ENCODE measurements around the gene ATXN3L.
A peak's percentile ranks its signal among the peaks of the same experiment; 100 is the strongest.

The ATXN3L gene

DNA sequence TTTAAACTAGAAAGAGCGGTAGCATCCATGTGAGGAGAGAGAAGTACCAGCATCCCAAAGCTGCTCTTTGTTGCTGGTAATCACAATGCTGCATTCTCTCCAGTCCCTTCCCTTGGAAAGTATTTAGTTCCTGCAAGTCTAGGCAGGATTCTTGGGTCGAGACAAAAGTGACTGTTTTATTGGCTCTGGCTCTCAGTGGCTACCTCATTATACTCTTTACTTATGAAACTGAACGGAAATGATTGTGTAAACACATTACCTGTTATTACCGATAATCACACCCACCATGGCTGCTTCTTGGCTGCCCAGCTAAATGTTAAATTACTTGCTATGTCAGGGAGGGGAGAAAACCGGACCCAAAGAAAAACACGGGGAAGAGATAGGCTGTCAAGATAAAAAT is 26.2 kb downstream of the ATXN3L start (continued):
- TF ChIP-seq, protein P1, sequence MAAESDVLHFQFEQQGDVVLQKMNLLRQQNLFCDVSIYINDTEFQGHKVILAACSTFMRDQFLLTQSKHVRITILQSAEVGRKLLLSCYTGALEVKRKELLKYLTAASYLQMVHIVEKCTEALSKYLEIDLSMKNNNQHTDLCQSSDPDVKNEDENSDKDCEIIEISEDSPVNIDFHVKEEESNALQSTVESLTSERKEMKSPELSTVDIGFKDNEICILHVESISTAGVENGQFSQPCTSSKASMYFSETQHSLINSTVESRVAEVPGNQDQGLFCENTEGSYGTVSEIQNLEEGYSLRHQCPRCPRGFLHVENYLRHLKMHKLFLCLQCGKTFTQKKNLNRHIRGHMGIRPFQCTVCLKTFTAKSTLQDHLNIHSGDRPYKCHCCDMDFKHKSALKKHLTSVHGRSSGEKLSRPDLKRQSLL (tag by site-specific recombination; IDR thresholded peaks at IDR 0.05): no peak
- no peak for TF ChIP-seq YY1 (tag by site-specific recombination; IDR thresholded peaks at IDR 0.05)
- peak; percentile 90 for TF ChIP-seq SP7 (tag by site-specific recombination; IDR thresholded peaks at IDR 0.05)
- TF ChIP-seq SALL2 (tag by site-specific recombination; IDR thresholded peaks at IDR 0.05; ENCODE audit: borderline replicate concordance): no peak
- TF ChIP-seq YY2 (tag by site-specific recombination; IDR thresholded peaks at IDR 0.05): no peak
- no peak for TF ChIP-seq ZNF530 (tag by site-specific recombination; IDR thresholded peaks at IDR 0.05; ENCODE audit: low read depth)
- TF ChIP-seq ZNF354C (tag by site-specific recombination; IDR thresholded peaks at IDR 0.05; ENCODE audit: borderline replicate concordance, low read depth): no peak
- TF ChIP-seq, protein P2, sequence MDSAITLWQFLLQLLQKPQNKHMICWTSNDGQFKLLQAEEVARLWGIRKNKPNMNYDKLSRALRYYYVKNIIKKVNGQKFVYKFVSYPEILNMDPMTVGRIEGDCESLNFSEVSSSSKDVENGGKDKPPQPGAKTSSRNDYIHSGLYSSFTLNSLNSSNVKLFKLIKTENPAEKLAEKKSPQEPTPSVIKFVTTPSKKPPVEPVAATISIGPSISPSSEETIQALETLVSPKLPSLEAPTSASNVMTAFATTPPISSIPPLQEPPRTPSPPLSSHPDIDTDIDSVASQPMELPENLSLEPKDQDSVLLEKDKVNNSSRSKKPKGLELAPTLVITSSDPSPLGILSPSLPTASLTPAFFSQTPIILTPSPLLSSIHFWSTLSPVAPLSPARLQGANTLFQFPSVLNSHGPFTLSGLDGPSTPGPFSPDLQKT (IDR thresholded peaks at IDR 0.05; ENCODE audit: borderline replicate concordance, low read depth, low read length): no peak
- no peak for TF ChIP-seq ZNF544 (tag by site-specific recombination; IDR thresholded peaks at IDR 0.05)
- no peak for TF ChIP-seq ZNF266 (tag by site-specific recombination; IDR thresholded peaks at IDR 0.05; ENCODE audit: low read depth)
- peak; percentile 89 for TF ChIP-seq TCF7L2 (IDR thresholded peaks at IDR 0.05; ENCODE audit: borderline replicate concordance, low read depth, low read length)
- no peak for TF ChIP-seq ZBTB1 (tag by site-specific recombination; IDR thresholded peaks at IDR 0.05)
- TF ChIP-seq, protein P3, sequence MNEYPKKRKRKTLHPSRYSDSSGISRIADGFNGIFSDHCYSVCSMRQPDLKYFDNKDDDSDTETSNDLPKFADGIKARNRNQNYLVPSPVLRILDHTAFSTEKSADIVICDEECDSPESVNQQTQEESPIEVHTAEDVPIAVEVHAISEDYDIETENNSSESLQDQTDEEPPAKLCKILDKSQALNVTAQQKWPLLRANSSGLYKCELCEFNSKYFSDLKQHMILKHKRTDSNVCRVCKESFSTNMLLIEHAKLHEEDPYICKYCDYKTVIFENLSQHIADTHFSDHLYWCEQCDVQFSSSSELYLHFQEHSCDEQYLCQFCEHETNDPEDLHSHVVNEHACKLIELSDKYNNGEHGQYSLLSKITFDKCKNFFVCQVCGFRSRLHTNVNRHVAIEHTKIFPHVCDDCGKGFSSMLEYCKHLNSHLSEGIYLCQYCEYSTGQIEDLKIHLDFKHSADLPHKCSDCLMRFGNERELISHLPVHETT (tag by site-specific recombination; IDR thresholded peaks at IDR 0.05): no peak
- no peak for TF ChIP-seq ZNF792 (tag by site-specific recombination; IDR thresholded peaks at IDR 0.05)
- TF ChIP-seq SETDB1 (IDR thresholded peaks at IDR 0.05; ENCODE audit: insufficient read length, low read length): no peak
- no peak for TF ChIP-seq KLF8 (tag by site-specific recombination; IDR thresholded peaks at IDR 0.05)
- TF ChIP-seq ZNF155 (tag by site-specific recombination; IDR thresholded peaks at IDR 0.05): no peak
- TF ChIP-seq, protein P4, sequence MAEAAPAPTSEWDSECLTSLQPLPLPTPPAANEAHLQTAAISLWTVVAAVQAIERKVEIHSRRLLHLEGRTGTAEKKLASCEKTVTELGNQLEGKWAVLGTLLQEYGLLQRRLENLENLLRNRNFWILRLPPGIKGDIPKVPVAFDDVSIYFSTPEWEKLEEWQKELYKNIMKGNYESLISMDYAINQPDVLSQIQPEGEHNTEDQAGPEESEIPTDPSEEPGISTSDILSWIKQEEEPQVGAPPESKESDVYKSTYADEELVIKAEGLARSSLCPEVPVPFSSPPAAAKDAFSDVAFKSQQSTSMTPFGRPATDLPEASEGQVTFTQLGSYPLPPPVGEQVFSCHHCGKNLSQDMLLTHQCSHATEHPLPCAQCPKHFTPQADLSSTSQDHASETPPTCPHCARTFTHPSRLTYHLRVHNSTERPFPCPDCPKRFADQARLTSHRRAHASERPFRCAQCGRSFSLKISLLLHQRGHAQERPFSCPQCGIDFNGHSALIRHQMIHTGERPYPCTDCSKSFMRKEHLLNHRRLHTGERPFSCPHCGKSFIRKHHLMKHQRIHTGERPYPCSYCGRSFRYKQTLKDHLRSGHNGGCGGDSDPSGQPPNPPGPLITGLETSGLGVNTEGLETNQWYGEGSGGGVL (tag by site-specific recombination; IDR thresholded peaks at IDR 0.05): no peak
- no peak for TF ChIP-seq SP2 (tag by site-specific recombination; IDR thresholded peaks at IDR 0.05)
- TF ChIP-seq, protein P5, sequence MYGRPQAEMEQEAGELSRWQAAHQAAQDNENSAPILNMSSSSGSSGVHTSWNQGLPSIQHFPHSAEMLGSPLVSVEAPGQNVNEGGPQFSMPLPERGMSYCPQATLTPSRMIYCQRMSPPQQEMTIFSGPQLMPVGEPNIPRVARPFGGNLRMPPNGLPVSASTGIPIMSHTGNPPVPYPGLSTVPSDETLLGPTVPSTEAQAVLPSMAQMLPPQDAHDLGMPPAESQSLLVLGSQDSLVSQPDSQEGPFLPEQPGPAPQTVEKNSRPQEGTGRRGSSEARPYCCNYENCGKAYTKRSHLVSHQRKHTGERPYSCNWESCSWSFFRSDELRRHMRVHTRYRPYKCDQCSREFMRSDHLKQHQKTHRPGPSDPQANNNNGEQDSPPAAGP (tag by site-specific recombination; IDR thresholded peaks at IDR 0.05): no peak
- TF ChIP-seq SCRT2 (tag by site-specific recombination; IDR thresholded peaks at IDR 0.05): no peak
- no peak for TF ChIP-seq ZNF76 (tag by site-specific recombination; IDR thresholded peaks at IDR 0.05; ENCODE audit: borderline replicate concordance, low read depth)
- TF ChIP-seq ZBTB8A (tag by site-specific recombination; IDR thresholded peaks at IDR 0.05): no peak
- peak; percentile 96 for TF ChIP-seq HOXD13 (CRISPR knock-in tag; IDR thresholded peaks at IDR 0.05; ENCODE audit: borderline replicate concordance)
- TF ChIP-seq ZNF747 (tag by site-specific recombination; IDR thresholded peaks at IDR 0.05): no peak
- TF ChIP-seq ZNF214 (tag by site-specific recombination; IDR thresholded peaks at IDR 0.05; ENCODE audit: borderline replicate concordance): no peak
- TF ChIP-seq, protein P6, sequence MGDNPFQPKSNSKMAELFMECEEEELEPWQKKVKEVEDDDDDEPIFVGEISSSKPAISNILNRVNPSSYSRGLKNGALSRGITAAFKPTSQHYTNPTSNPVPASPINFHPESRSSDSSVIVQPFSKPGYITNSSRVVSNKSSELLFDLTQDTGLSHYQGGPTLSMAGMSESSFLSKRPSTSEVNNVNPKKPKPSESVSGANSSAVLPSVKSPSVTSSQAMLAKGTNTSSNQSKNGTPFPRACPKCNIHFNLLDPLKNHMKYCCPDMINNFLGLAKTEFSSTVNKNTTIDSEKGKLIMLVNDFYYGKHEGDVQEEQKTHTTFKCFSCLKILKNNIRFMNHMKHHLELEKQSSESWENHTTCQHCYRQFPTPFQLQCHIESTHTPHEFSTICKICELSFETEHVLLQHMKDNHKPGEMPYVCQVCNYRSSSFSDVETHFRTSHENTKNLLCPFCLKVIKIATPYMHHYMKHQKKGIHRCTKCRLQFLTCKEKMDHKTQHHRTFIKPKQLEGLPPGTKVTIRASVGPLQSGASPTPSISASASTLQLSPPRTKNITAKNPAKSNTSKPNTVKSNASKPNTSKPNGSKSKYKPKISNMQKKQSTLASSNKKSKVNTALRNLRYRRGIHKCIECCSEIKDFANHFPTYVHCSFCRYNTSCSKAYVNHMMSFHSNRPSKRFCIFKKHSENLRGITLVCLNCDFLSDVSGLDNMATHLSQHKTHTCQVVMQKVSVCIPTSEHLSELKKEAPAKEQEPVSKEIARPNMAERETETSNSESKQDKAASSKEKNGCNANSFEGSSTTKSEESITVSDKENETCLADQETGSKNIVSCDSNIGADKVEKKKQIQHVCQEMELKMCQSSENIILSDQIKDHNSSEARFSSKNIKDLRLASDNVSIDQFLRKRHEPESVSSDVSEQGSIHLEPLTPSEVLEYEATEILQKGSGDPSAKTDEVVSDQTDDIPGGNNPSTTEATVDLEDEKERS (tag by site-specific recombination; IDR thresholded peaks at IDR 0.05): no peak
- TF ChIP-seq, protein P7, sequence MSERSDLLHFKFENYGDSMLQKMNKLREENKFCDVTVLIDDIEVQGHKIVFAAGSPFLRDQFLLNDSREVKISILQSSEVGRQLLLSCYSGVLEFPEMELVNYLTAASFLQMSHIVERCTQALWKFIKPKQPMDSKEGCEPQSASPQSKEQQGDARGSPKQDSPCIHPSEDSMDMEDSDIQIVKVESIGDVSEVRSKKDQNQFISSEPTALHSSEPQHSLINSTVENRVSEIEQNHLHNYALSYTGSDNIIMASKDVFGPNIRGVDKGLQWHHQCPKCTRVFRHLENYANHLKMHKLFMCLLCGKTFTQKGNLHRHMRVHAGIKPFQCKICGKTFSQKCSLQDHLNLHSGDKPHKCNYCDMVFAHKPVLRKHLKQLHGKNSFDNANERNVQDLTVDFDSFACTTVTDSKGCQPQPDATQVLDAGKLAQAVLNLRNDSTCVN (tag by site-specific recombination; optimal IDR thresholded peaks at IDR 0.05): no peak
- peak; percentile 82 for TF ChIP-seq ZNF664 (tag by site-specific recombination; IDR thresholded peaks at IDR 0.05)
- TF ChIP-seq PRDM1 (tag by site-specific recombination; IDR thresholded peaks at IDR 0.05): peak; percentile 35; the same call in 1 of the 2 replicates
- TF ChIP-seq ZXDB (tag by site-specific recombination; IDR thresholded peaks at IDR 0.05): no peak

Data from HEK293 (cell line).